ENCODE measurements around the gene UNC119. TPM values are rescaled to one million over a fixed set of nuclear protein-coding genes. Genes with fewer than 3 reads are reported as not detected.
A peak's percentile ranks its signal among the peaks of the same experiment; 100 is the strongest.

UNC119 gene
- 10 to 100 TPM; 12.6 to 77.8 (median 39.2) TPM for total RNA-seq

- Histone ChIP-seq H3K27ac (peak within 1 kb of the TSS; percentile 66 to 87), H3K4me1 (replicated peaks in 1 of 2) (peaks cover 13 to 26% of the 10 kb centered on the region in 2 donors), H3K4me3 (peak within 1 kb of the TSS; percentile 61 to 99 (median 85))
- WGBS, 10 experiments: 0% methylated on average over 1 to 2 of the region's 67 CpGs; no CpG with 5 or more reads in 8 of the 10 experiments
- in situ Hi-C loops (cut with MboI; ENCODE audit: low pct_unique_long_range_greater_than_20kb in 2 of 9, low sequenced_read_pairs in 9 of 9, unreplicated experiment in 9 of 9): no loop called here
- ATAC-seq (replicated peaks in 6 of 8): peak; percentile 81 to 94 (median 90)
These were observed at the start of gene UNC119 for GRCh38 chr17:28552176-28552999. Gene UNC119 (minus strand): TSS chr17:28552624. CDS start chr17:28552557, 67 bp downstream.

GRCh38 chr17:28599311-28600184, 47.1 kb upstream of the UNC119 start:
- 1 to 95% (median 33%) methylated on average over 3 to 23 of the region's 40 CpGs for WGBS, 10 experiments
- in situ Hi-C loops (cut with MboI; ENCODE audit: low pct_unique_long_range_greater_than_20kb in 2 of 9, low sequenced_read_pairs in 9 of 9, unreplicated experiment in 9 of 9): loop anchor here in 2 of 9 experiments (25.0 kb wide), 2 partner anchors 112 to 113 kb away; partner anchors contain the start of genes PROCA1 (in 1 of the 2), RAB34 (in 1 of the 2) and RPL23A (in 1 of the 2)
- peak overlapping the region; percentile 14 to 56 for H3K27ac ChIP-seq

GRCh38 chr17:28598799-28599310, 46.4 kb upstream of the UNC119 start, which contains the start of gene SPAG5:
Gene SPAG5 (minus strand): TSS chr17:28599025. CDS start chr17:28598946, 79 bp downstream.
- H3K27ac ChIP-seq: peak within 1 kb of the TSS; percentile 14 to 56
- in situ Hi-C loops (cut with MboI; ENCODE audit: low pct_unique_long_range_greater_than_20kb in 2 of 9, low sequenced_read_pairs in 9 of 9, unreplicated experiment in 9 of 9): loop anchor here in 1 of 9 experiments (25.0 kb wide), 1 partner anchor 112 kb away; no protein-coding TSS in a partner anchor
- peaks cover 0 to 4% of the 10 kb centered on the region in 2 donors for H3K4me1 ChIP-seq (replicated peaks in 1 of 2)
- peak within 1 kb of the TSS; percentile 42 to 69 (median 54) for H3K4me3 ChIP-seq
- ATAC-seq (replicated peaks in 6 of 8): peak; percentile 78 to 96 (median 94)
- WGBS, 10 experiments: 0 to 2% (median 0%) methylated on average over 2 to 15 of the region's 44 CpGs; no CpG with 5 or more reads in 6 of the 10 experiments

More at GRCh38 chr17:28599311-28600184, 47.1 kb upstream of the UNC119 start:
- H3K4me3 ChIP-seq: peak overlapping the region; percentile 42 to 69 (median 54)
- ATAC-seq (replicated peaks in 6 of 8): peak; percentile 70 to 77 (median 74)
- H3K4me1 ChIP-seq (replicated peaks in 1 of 2): peaks cover 0 to 4% of the 10 kb centered on the region in 2 donors

- peaks cover 0 to 4% of the 10 kb centered on the region in 2 donors for H3K4me1 ChIP-seq (replicated peaks in 1 of 2)
- H3K27ac ChIP-seq: peak overlapping the region in 1 of 2 donors; percentile 13
- peak in 1 of 8 experiments; percentile 2 for ATAC-seq (replicated peaks in 6 of 8)
- WGBS, 10 experiments: 0 to 12% (median 0%) methylated on average over 3 to 12 of the region's 17 CpGs; no CpG with 5 or more reads in 5 of the 10 experiments
- in situ Hi-C loops (cut with MboI; ENCODE audit: low pct_unique_long_range_greater_than_20kb in 2 of 9, low sequenced_read_pairs in 9 of 9, unreplicated experiment in 9 of 9): loop anchor here in 1 of 9 experiments (25.0 kb wide), 1 partner anchor 111 kb away; no protein-coding TSS in a partner anchor
- peak overlapping the region; percentile 42 to 69 (median 54) for H3K4me3 ChIP-seq
These were observed 46.0 kb upstream of the UNC119 start for GRCh38 chr17:28598389-28598788.

GRCh38 chr17:28597606-28598383, 45.4 kb upstream of the UNC119 start:
- Histone ChIP-seq H3K4me1 (replicated peaks in 1 of 2) (peaks cover 0 to 4% of the 10 kb centered on the region in 2 donors), H3K4me3 (peak overlapping the region in 2 of 5 donors; percentile 53 to 54), H3K27ac (no peak overlapping the region)
- no peak for ATAC-seq (replicated peaks in 6 of 8)
- in situ Hi-C loops (cut with MboI; ENCODE audit: low pct_unique_long_range_greater_than_20kb in 2 of 9, low sequenced_read_pairs in 9 of 9, unreplicated experiment in 9 of 9): loop anchor here in 1 of 9 experiments (25.0 kb wide), 1 partner anchor 110 kb away; no protein-coding TSS in a partner anchor
- WGBS, 10 experiments: 17 to 100% (median 53%) methylated on average over 1 to 5 of the region's 5 CpGs

- WGBS, 10 experiments: 69 to 100% (median 94%) methylated on average over 1 to 3 of the region's 4 CpGs; no CpG with 5 or more reads in 2 of the 10 experiments
- Histone ChIP-seq H3K4me3 (no peak overlapping the region), H3K27ac (no peak overlapping the region), H3K4me1 (replicated peaks in 1 of 2) (no peaks in the 10 kb centered on the region)
- no peak for ATAC-seq (replicated peaks in 6 of 8)
- in situ Hi-C loops (cut with MboI; ENCODE audit: low pct_unique_long_range_greater_than_20kb in 2 of 9, low sequenced_read_pairs in 9 of 9, unreplicated experiment in 9 of 9): loop anchor here in 1 of 9 experiments (25.0 kb wide), 1 partner anchor 105 kb away; no protein-coding TSS in a partner anchor
These were observed 39.8 kb upstream of the UNC119 start for GRCh38 chr17:28592260-28592659.

- H3K27ac ChIP-seq: no peak overlapping the region
- no peaks in the 10 kb centered on the region for H3K4me1 ChIP-seq (replicated peaks in 1 of 2)
- ATAC-seq (replicated peaks in 6 of 8): no peak
- in situ Hi-C loops (cut with MboI; ENCODE audit: low pct_unique_long_range_greater_than_20kb in 2 of 9, low sequenced_read_pairs in 9 of 9, unreplicated experiment in 9 of 9): loop anchor here in 1 of 9 experiments (25.0 kb wide), 1 partner anchor 99 kb away; no protein-coding TSS in a partner anchor
- no peak overlapping the region for H3K4me3 ChIP-seq
- 80 to 100% (median 100%) methylated on average over 1 to 3 of the region's 3 CpGs; no CpG with 5 or more reads in 3 of the 10 experiments for WGBS, 10 experiments
These were observed 33.4 kb upstream of the UNC119 start for GRCh38 chr17:28585851-28586250.

- in situ Hi-C loops (cut with MboI; ENCODE audit: low pct_unique_long_range_greater_than_20kb in 2 of 9, low sequenced_read_pairs in 9 of 9, unreplicated experiment in 9 of 9): loop anchor here in 1 of 9 experiments (25.0 kb wide), 1 partner anchor 97 kb away; no protein-coding TSS in a partner anchor
- WGBS, 10 experiments: 86 to 100% (median 93%) methylated on average over 1 to 3 of the region's 3 CpGs; no CpG with 5 or more reads in 3 of the 10 experiments
- Histone ChIP-seq H3K4me3 (no peak overlapping the region), H3K27ac (no peak overlapping the region), H3K4me1 (replicated peaks in 1 of 2) (no peaks in the 10 kb centered on the region)
- ATAC-seq (replicated peaks in 6 of 8): no peak
These were observed 32.0 kb upstream of the UNC119 start for GRCh38 chr17:28584434-28584833.

GRCh38 chr17:28582513-28582912, 30.1 kb upstream of the UNC119 start:
- in situ Hi-C loops (cut with MboI; ENCODE audit: low pct_unique_long_range_greater_than_20kb in 2 of 9, low sequenced_read_pairs in 9 of 9, unreplicated experiment in 9 of 9): loop anchor here in 1 of 9 experiments (25.0 kb wide), 1 partner anchor 95 kb away; no protein-coding TSS in a partner anchor
- no peak overlapping the region for H3K27ac ChIP-seq
- no peak overlapping the region for H3K4me3 ChIP-seq
- peaks cover 0 to under 1% of the 10 kb centered on the region in 2 donors for H3K4me1 ChIP-seq (replicated peaks in 1 of 2)
- 92 to 100% (median 100%) methylated on average over 1 to 2 of the region's 2 CpGs; no CpG with 5 or more reads in 1 of the 10 experiments for WGBS, 10 experiments
- ATAC-seq (replicated peaks in 6 of 8): no peak

GRCh38 chr17:28580959-28581358, 28.5 kb upstream of the UNC119 start:
- WGBS, 10 experiments: 100% methylated on average over 1 of the region's 3 CpGs; no CpG with 5 or more reads in 9 of the 10 experiments
- Histone ChIP-seq H3K27ac (no peak overlapping the region), H3K4me1 (replicated peaks in 1 of 2) (peaks cover 2 to 9% of the 10 kb centered on the region in 2 donors), H3K4me3 (no peak overlapping the region)
- in situ Hi-C loops (cut with MboI; ENCODE audit: low pct_unique_long_range_greater_than_20kb in 2 of 9, low sequenced_read_pairs in 9 of 9, unreplicated experiment in 9 of 9): loop anchor here in 1 of 9 experiments (25.0 kb wide), 1 partner anchor 94 kb away; no protein-coding TSS in a partner anchor
- no peak for ATAC-seq (replicated peaks in 6 of 8)

GRCh38 chr17:28579526-28579925, 27.1 kb upstream of the UNC119 start:
- no peak for ATAC-seq (replicated peaks in 6 of 8)
- peaks cover 9 to 17% of the 10 kb centered on the region in 2 donors for H3K4me1 ChIP-seq (replicated peaks in 1 of 2)
- WGBS, 10 experiments: 67 to 100% (median 92%) methylated on average over 1 to 4 of the region's 4 CpGs; no CpG with 5 or more reads in 4 of the 10 experiments
- H3K27ac ChIP-seq: no peak overlapping the region
- no peak overlapping the region for H3K4me3 ChIP-seq
- in situ Hi-C loops (cut with MboI; ENCODE audit: low pct_unique_long_range_greater_than_20kb in 2 of 9, low sequenced_read_pairs in 9 of 9, unreplicated experiment in 9 of 9): loop anchor here in 1 of 9 experiments (25.0 kb wide), 1 partner anchor 92 kb away; no protein-coding TSS in a partner anchor
